Astrocyte (in vitro differentiated cells and primary cell): ENCODE measurements around the gene CEP104. TPM values are rescaled to one million over a fixed set of nuclear protein-coding genes. Genes with fewer than 3 reads are reported as not detected.

ENCODE experiments used
- DNase-seq: peaks from one replicate; pipeline ENCODE4 v3.0.0-alpha.2; 2010; ENCODE audit warnings: low read depth
- FAIRE-seq: peaks from 2 replicates; lab custom pipeline; 2011; peaks lifted over from hg19 to GRCh38; lab: Jason Lieb, UNC
- H2AFZ ChIP-seq: 2 replicates; pipeline ENCODE4 v1.6.0; 2012; ENCODE audit warnings: low read depth, low read length, inconsistent platforms
- H3K27ac ChIP-seq: 2 replicates; pipeline ENCODE4 v1.5.1; 2011; ENCODE audit warnings: low read depth, low read length, inconsistent platforms
- H3K27me3 ChIP-seq: 2 replicates; pipeline ENCODE4 v1.6.0; 2011; ENCODE audit warnings: low read length, inconsistent platforms; ENCODE audit not compliant: insufficient read depth
- H3K36me3 ChIP-seq: 2 replicates; pipeline ENCODE4 v1.5.1; 2011; ENCODE audit warnings: low read length, inconsistent platforms; ENCODE audit not compliant: insufficient read depth
- H3K4me1 ChIP-seq: 2 replicates; pipeline ENCODE4 v1.5.1; 2011; ENCODE audit warnings: low read length, inconsistent platforms; ENCODE audit not compliant: insufficient read depth
- H3K4me2 ChIP-seq: 2 replicates; pipeline ENCODE4 v1.6.0; 2012; ENCODE audit warnings: low read length, inconsistent platforms
- H3K4me3 ChIP-seq: 2 replicates; pipeline ENCODE4 v1.5.1; 2011; ENCODE audit warnings: low read depth, mild to moderate bottlenecking, low read length, inconsistent platforms; ENCODE audit not compliant: insufficient read depth
- H3K79me2 ChIP-seq: 2 replicates; pipeline ENCODE4 v1.6.0; 2012; ENCODE audit warnings: mild to moderate bottlenecking, low read length, inconsistent platforms; ENCODE audit not compliant: insufficient read depth
- H3K9ac ChIP-seq: 2 replicates; pipeline ENCODE4 v1.6.0; 2012; ENCODE audit warnings: mild to moderate bottlenecking, low read length, inconsistent platforms
- H3K9me3 ChIP-seq: 2 replicates; pipeline ENCODE4 v1.5.1; 2012; ENCODE audit warnings: low read depth, mild to moderate bottlenecking, low read length, inconsistent platforms; ENCODE audit not compliant: insufficient read depth
- H4K20me1 ChIP-seq: 2 replicates; pipeline ENCODE4 v1.6.0; 2012; ENCODE audit warnings: low read length, inconsistent platforms; ENCODE audit not compliant: insufficient read depth
- H3K27ac Mint-ChIP-seq: one replicate; pipeline ENCODE4 v1.8.0; 2021; ENCODE audit warnings: mild to moderate bottlenecking, mixed read lengths; ENCODE audit not compliant: unreplicated experiment
- H3K27me3 Mint-ChIP-seq: one replicate; pipeline ENCODE4 v1.8.0; 2021; ENCODE audit warnings: low read depth, mixed read lengths; ENCODE audit not compliant: unreplicated experiment
- H3K36me3 Mint-ChIP-seq: one replicate; pipeline ENCODE4 v1.8.0; 2021; ENCODE audit warnings: low read depth, mixed read lengths; ENCODE audit not compliant: unreplicated experiment
- H3K4me1 Mint-ChIP-seq: one replicate; pipeline ENCODE4 v1.8.0; 2021; ENCODE audit warnings: low read depth, mixed read lengths; ENCODE audit not compliant: unreplicated experiment
- H3K4me3 Mint-ChIP-seq: one replicate; pipeline ENCODE4 v1.8.0; 2021; ENCODE audit warnings: mild to moderate bottlenecking, moderate library complexity, mixed read lengths; ENCODE audit not compliant: unreplicated experiment
- H3K9me3 Mint-ChIP-seq: one replicate; pipeline ENCODE4 v1.8.0; 2021; ENCODE audit warnings: mild to moderate bottlenecking, mixed read lengths; ENCODE audit not compliant: unreplicated experiment
- EZH2 ChIP-seq: IDR thresholded peaks from 2 replicates; pipeline ENCODE4 v1.6.1; 2012; ENCODE audit warnings: mild to moderate bottlenecking, low read length, inconsistent platforms; ENCODE audit not compliant: insufficient read depth
- total RNA-seq: library from RNA; stranded (reverse); gene quantifications from 2 replicates; pipeline ENCODE4 v1.2.1, GENCODE V29; 2021
- TF ChIP-seq, protein P1 (sequence below): IDR thresholded peaks from 2 replicates; pipeline ENCODE4 v1.5.1; 2011; ENCODE audit warnings: low read depth, mild to moderate bottlenecking, inconsistent platforms, low read length, moderate library complexity; ENCODE audit not compliant: insufficient read depth

CEP104 gene
- total RNA-seq, 1 donor from 2014 or later, result 43.6 TPM

DNA sequence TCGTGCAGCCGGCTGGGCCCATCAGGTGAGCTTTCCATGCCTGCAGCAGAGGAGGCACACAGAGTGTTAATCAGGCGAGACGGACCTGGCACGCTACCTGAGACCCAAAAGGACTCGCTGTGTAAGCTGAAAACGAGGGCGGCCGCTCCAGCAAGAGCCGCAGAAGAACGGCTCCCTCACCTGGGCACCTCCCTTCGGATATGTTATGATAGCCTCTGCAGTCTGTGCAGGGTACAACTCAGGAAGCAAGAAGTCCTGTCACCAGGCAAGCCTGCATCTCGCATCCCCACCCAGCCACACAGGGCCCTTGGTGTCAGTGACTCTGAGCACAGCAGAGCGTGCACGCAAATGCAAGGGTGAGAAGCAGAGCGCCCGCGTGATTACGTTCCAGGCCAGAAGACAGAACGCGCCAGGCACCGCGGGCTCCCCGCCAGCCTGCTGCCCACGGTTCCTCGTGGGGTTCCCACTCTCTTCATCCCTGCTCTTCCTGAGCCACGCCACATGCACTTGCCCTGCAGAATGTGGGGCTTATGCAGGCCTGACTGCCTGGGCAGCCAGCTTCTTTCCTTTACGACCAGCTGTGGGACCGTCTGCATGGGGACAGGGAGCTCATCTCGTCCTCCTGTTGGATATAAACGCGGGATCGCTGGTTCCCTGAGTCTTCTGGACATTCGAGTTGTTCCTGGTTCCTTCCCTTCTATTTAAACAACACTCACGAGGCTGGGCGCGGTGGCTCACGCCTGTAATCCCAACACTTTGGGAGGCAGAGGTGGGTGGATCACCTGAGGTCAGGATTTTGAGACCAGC, 40.5 kb downstream of the CEP104 start:
- no peaks in the 10 kb centered on the region for H3K79me2 ChIP-seq
- no peak overlapping the region for H3K4me2 ChIP-seq
- Mint-ChIP-seq H3K36me3 (peaks cover 20% of the 10 kb centered on the region), H3K9me3 (no peaks in the 10 kb centered on the region), H3K4me3 (no peak overlapping the region), H3K27me3 (no peaks in the 10 kb centered on the region), H3K4me1 (peaks cover 3% of the 10 kb centered on the region), H3K27ac (no peak overlapping the region)
- DNase-seq (no peak), FAIRE-seq (no peak)
- H3K9ac ChIP-seq, result no peak overlapping the region
- no peaks in the 10 kb centered on the region for H3K9me3 ChIP-seq
- H2AFZ ChIP-seq, result no peak overlapping the region
- H4K20me1 ChIP-seq, result no peaks in the 10 kb centered on the region
- no peaks in the 10 kb centered on the region for H3K4me1 ChIP-seq
- H3K27me3 ChIP-seq, result no peaks in the 10 kb centered on the region
- no peak overlapping the region for H3K4me3 ChIP-seq
- H3K27ac ChIP-seq, result no peak overlapping the region
- TF ChIP-seq EZH2, result no peak
- TF ChIP-seq, protein P1, sequence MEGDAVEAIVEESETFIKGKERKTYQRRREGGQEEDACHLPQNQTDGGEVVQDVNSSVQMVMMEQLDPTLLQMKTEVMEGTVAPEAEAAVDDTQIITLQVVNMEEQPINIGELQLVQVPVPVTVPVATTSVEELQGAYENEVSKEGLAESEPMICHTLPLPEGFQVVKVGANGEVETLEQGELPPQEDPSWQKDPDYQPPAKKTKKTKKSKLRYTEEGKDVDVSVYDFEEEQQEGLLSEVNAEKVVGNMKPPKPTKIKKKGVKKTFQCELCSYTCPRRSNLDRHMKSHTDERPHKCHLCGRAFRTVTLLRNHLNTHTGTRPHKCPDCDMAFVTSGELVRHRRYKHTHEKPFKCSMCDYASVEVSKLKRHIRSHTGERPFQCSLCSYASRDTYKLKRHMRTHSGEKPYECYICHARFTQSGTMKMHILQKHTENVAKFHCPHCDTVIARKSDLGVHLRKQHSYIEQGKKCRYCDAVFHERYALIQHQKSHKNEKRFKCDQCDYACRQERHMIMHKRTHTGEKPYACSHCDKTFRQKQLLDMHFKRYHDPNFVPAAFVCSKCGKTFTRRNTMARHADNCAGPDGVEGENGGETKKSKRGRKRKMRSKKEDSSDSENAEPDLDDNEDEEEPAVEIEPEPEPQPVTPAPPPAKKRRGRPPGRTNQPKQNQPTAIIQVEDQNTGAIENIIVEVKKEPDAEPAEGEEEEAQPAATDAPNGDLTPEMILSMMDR, result no peak
- peaks cover under 1% of the 10 kb centered on the region for H3K36me3 ChIP-seq

DNA sequence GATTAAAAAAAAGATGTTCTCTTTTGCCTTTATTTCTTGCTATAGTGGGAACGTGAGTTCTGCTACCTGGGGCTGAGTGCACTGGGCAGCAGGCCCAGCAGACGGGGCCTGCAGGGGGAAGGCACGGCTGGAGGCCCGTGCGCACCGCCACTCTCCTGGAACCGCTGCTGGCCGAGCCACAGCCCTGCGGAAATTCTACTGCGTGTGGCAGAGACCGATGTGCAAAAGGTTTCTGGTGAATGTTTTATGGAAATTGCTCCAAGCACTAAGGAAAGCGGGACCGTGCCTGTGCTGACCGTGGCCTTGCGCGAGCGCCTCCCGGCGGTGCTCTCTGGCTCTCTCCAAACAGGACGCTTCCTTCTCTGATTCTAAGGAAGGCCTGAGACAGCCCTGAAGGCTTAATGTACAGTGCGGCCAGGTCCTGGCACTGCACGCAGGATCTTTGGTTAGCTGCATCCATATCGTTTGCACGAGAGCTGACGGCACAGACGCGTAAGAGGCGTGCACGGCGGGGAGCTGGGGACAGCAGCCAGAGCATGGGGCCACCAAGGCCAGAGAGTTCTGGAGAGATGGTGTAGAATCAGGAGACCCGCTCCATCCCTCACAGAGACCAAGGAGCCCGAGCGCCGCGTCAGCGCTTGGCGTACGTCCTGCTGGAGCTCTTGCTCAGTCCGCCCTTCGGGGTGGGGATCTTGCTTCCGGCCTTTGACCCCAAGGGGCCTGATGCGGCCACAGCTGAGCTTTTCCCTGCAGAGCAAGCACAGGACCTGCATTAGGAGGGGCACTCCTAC, 42.0 kb downstream of the CEP104 start:
- Histone ChIP-seq H3K4me2 (no peak overlapping the region), H3K9me3 (no peaks in the 10 kb centered on the region), H2AFZ (no peak overlapping the region), H3K27me3 (no peaks in the 10 kb centered on the region), H4K20me1 (no peaks in the 10 kb centered on the region), H3K4me1 (no peaks in the 10 kb centered on the region), H3K36me3 (no peaks in the 10 kb centered on the region), H3K27ac (no peak overlapping the region), H3K9ac (no peak overlapping the region), H3K4me3 (no peak overlapping the region), H3K79me2 (no peaks in the 10 kb centered on the region)
- H3K27ac Mint-ChIP-seq, result no peak overlapping the region
- H3K27me3 Mint-ChIP-seq, result no peaks in the 10 kb centered on the region
- peaks cover 10% of the 10 kb centered on the region for H3K36me3 Mint-ChIP-seq
- H3K4me3 Mint-ChIP-seq, result no peak overlapping the region
- no peak for DNase-seq
- TF ChIP-seq, protein P1, result no peak
- no peak for TF ChIP-seq EZH2
- no peaks in the 10 kb centered on the region for H3K9me3 Mint-ChIP-seq
- peaks cover 7% of the 10 kb centered on the region for H3K4me1 Mint-ChIP-seq
- FAIRE-seq, result no peak
